ENCODE measurements around the gene ITSN1. TPM values are rescaled to one million over a fixed set of nuclear protein-coding genes. Genes with fewer than 3 reads are reported as not detected.

The ITSN1 gene
- polyA plus RNA-seq, 3 donors = 6.8 to 114 (median 40.2) TPM

DNA sequence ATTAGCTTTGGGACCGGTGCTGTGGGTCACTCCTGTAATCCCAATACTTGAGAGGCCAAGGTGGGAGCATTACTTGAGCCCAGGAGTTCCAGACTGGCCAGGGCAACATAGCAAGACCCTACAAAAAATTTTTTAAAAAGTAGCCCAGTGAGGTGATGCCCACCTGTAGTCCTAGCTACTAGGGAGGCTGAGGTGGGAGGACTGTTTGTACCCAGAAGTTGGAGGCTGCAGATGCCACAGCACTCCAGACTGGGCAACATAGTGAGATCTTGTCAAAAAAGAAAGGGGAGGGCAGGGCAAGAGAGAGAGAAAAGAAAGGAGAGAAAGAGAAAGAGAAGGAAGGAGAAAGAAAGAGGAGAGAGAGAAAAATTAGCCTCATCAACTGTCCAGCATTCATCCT lies 6.3 kb downstream of the ITSN1 start:
- WGBS, 3 donors = 97 to 100% (median 97%) methylated on average over 1 of the region's 1 CpG
- H3K27ac ChIP-seq (ENCODE audit: low read depth, low read length) = no peak overlapping the region

DNA sequence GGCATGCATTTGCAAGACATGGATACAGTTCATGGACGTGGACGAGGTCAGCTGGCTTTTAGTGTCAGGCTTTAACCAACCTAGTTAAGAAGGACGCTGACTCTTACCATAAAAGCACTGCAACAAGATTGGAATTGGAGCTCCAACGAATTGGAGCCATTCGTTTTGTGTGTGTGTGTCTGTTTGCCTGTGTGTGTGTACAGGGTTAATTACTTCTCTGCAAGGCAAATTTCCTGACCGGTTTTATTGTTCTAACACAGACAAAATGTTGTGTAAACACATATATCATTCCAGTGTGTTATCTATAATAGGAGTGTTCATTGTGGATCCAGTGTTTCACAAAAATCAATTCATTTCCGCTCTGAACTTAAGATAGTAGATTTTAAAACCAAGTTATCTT lies 7.9 kb downstream of the ITSN1 start:
- no peak overlapping the region for H3K27ac ChIP-seq (ENCODE audit: low read depth, low read length)
- WGBS, 3 donors = 31 to 80% (median 68%) methylated on average over 7 of the region's 7 CpGs

DNA sequence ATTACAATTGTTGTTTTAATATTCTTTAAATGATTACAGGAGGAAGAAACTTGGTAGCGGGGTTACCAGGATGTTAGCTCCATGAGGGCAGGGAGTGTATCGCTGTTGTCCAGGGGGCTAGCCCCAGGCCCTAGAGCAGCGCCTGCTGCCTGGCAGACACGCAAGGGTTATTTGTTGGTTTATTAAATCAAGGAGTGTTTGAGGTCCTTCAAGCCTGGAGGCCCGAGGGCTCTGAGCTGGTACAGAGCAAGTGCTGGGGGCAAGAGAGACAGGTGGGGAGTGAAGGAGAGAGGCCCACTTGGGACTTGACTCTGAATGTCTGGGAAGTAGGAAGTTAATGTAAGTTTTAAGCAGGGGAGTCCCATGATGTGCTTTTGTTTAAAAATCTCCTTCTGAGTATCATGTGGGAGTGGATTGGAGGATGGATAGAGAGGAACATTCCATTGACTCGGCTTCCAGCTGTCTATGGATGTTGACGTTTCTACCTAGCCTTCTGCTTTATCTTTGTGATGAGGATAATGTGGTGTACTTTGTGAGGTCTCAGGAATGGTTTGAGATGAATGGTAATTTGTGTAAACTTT lies 8.7 kb downstream of the ITSN1 start:
- no peak overlapping the region for H3K27ac ChIP-seq (ENCODE audit: low read depth, low read length)
- 80 to 86% (median 82%) methylated on average over 7 of the region's 7 CpGs for WGBS, 3 donors

DNA sequence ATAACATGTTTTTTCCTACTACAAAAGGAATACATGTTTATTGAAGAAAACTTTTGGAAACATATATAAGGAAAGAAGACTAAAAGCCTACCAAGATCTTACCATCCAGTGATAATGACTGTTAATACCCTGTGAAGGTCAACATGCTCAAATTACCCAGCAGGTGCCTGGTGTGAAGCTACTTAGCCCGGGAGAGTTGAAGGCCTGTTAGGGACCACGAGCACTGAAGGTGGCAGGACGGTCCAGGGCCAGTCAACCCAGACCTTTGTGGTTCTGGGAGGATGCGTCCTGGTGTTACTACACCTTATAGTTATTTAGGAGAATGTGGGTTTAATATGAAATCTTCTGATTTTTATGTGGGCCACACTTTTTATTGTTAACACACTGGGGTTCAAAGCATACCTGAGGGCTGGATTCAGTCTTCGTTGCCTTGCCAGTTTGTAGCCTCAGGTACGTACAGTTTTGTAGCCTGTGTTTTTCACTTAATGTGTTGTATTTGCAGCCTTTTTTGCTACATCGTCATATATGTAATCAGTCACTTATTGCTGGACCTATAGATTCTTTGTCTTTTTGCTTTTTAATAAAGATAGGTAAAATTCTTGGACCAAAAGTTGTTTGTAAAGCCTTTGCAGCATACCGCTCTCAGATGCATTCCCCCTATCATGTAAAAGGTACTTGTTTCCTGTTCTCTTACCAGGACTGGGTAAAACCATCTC lies 9.8 kb downstream of the ITSN1 start:
- 90 to 92% (median 91%) methylated on average over 8 of the region's 8 CpGs for WGBS, 3 donors
- no peak overlapping the region for H3K27ac ChIP-seq (ENCODE audit: low read depth, low read length)

DNA sequence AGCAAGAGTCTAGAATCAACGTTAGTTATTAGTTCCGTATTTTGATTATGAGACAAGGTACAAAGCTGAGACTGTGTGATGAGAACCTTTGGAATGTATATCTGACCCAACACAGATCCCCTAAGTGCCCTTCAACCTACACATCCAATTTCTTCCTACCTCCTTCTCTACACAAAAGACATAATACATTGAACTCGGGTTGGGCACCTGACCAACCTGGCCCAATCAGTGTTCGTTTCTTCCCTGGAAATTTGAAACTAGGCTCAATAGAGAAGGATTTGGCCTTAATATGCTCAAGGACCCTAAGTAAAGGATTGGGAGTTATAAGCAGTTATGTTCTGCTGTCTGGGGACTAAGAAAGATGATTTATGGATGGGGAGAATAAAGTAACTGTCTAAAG lies 12.1 kb downstream of the ITSN1 start:
- 87 to 92% (median 88%) methylated on average over 4 of the region's 4 CpGs for WGBS, 3 donors
- H3K27ac ChIP-seq (ENCODE audit: low read depth, low read length) = no peak overlapping the region

DNA sequence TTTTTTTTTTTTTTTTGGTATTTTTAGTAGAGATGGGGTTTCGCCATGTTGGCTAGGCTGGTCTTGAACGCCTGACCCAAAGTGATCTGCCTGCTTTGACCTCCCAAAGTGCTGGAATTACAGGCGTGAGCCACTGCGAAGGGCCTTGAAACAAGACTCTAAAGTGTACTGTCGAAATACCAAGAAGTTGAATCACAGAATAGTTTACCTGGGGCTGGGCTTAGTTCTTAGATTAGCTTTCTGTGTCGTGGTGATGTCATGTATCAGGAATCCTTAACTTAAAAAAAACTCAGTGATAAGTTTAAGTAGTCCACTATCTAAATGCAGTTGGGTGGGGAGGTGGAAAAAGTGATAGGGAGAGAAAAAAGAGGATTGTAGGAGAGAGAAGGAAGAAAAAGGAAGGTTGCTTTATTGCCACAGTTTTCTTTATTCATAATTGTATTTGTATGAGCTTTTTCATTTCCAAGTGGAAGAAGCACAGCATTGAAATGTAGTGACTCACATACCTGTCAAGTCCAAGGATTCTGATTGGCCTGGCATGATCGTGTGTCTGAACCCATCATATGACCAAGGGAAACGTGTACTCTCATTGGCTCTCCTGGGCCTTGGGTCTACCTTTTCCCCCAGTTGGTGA lies 13.4 kb downstream of the ITSN1 start:
- 53 to 76% (median 71%) methylated on average over 8 of the region's 8 CpGs for WGBS, 3 donors

DNA sequence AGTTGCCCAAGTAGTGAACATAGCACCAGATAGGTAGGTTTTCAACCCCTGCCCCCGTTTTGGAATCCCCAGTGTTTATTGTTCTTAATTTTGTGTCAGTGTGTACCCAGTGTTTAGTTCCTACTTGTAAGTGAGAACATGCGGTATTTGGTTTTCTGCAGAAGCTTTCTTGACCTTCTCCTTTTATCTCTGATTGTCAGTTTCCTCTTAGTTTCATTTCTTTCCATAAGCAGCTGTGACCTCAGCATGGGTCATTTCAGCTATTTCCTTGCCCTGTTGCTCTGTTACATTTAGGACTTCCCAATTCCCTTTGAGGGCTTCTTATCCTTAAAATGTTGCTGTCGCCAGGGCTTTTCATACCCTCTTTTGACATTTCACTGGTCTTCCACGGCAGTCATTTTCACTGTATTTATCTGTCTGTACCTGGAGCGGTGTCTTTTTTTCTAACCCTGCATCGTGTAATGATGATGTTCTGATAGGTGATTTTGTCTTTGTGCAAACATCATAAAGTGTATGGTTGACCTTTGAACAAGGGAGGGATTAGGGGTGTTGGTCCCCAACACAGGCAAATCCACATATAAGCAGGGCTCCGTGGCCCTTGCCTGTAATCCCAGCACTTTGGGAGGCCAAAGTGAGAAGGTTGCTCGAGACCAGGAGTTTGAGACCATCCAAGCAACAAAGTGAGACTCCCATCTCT lies 15.0 kb downstream of the ITSN1 start:
- H3K27ac ChIP-seq (ENCODE audit: low read depth, low read length) = no peak overlapping the region
- 49 to 68% (median 54%) methylated on average over 8 of the region's 8 CpGs for WGBS, 3 donors

More for the DNA sequence above, 13.4 kb downstream of the ITSN1 start:
- H3K27ac ChIP-seq (ENCODE audit: low read depth, low read length) = no peak overlapping the region

DNA sequence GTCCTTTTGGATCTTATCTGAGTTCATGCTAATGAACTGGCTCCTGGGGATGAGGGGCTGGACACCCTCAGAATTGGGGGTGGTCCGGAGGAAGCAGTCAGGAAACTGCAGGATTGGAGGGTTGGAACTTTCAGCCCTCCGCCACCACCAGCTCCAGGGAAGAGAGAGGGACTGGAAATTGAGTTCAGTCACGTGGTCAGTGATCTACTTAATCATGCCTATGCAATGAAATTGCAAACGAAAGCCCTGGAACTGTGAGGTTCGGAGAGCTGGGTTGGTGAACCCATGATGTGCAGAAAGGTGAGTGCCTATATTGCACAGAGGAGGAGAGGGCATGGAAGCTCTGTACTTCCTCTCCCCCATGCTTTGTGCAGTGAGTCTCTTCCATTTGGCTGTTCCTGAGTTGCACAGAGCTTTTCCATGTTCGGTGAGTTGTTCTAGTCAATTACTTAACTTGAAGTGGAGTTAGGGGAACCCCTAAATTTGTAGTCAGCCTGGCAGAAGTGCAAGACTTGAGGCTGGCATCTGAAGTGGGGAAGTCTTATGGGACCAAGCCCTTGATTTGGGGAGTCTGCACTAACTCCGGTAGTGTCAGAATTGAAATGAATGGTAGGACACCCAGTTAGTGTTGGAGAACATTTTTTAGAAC lies 16.7 kb downstream of the ITSN1 start:
- no peak overlapping the region for H3K27ac ChIP-seq (ENCODE audit: low read depth, low read length)
- WGBS, 3 donors = 89 to 90% (median 89%) methylated on average over 7 of the region's 7 CpGs

DNA sequence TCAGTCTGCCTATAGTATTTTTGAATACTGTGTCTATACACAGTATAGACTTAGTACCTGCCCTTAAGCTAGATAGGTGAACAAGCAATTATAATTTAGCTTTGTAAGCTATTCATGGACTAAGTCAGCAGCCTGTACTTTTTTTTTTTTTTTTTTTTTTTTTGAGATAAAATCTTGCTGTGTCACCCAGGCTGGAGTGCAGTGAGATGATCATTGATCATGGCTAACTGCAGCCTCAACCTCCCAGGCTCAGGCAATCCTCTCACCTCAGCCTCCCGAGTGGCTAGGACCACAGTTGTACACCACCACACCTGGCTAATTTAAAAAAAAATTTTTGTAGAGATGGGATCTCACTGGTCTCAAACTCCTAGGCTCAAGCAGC lies 17.3 kb downstream of the ITSN1 start:
- H3K27ac ChIP-seq (ENCODE audit: low read depth, low read length) = no peak overlapping the region
- 84 to 100% (median 89%) methylated on average over 1 of the region's 1 CpG for WGBS, 3 donors

DNA sequence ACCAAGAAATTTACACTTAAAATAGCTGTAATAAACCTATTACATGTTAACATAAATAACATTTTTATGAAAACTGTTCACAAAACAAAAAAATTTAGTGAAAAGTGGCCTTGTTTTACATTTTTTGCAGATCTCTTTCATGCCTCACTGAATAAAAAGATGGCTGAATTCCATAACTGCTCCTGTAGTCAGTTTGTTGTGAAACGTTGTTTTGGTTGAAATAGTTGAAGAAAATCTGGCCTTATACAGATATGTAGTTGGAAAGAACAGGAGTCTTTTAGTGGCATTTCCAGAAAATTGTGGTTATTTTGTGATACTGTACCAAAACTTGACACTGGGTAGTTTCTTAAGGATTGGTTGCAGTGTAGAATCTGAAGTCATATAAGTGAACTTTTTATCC lies 18.1 kb downstream of the ITSN1 start:
- no peak overlapping the region for H3K27ac ChIP-seq (ENCODE audit: low read depth, low read length)
- WGBS, 3 donors = 45 to 68% (median 63%) methylated on average over 1 of the region's 1 CpG

DNA sequence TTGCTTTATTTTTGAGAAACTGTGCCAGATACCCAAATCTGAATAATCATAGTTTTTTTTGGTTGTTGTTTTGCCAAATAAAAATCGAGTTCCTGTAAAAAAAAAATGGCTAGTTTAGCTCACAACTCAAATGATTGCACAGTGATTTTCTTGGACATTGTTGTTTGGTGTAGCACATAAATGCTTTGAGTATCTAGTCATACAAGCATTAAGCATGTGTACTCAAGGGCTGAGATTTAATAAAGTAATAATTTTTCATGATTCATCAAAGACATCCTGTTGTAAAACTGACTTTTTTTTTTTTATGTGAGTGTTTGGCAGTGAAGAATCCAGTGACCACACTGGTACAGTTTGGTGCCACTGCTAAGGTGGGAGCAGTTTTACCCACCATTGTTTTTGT lies 18.8 kb downstream of the ITSN1 start:
- no peak overlapping the region for H3K27ac ChIP-seq (ENCODE audit: low read depth, low read length)
- WGBS, 3 donors = 76 to 92% (median 85%) methylated on average over 1 of the region's 1 CpG

DNA sequence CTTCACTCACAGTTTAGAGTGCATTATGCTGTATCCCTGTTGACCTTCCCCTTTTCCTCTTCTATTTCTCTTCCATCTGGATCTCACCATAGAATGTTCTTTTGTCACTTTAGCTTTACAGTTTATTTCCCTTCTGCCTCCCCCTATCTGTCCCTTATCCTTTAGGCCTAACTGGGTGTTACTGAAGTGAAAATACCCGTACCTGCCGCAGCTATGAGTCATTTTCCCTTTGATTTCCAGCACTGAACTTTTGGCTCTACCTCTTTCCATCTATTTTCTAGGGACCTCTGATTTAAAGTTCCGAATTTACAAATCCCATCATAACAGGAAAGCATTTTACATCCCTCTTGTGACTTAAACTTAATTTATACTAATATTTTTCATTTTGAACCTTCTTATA lies 19.7 kb downstream of the ITSN1 start:
- H3K27ac ChIP-seq (ENCODE audit: low read depth, low read length) = no peak overlapping the region
- WGBS, 3 donors = 85 to 89% (median 87%) methylated on average over 3 of the region's 3 CpGs

DNA sequence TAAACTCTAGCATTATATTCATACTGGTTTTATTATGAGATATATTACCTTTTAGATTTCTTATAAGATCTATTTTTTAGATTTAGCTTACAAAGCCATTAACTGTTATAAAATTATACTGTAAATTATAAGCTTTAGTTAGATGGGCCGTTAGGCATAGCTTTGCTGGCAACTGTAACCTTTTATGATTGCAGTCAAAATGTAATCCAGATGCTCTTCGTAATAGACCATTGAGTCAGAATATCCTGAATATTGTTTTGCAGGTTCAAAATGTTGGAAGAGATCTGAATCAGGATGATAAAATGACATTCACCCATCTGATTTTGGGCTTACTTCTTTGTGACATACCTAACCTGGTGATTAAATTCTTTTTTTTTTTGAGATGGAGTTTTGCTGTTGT lies 20.9 kb downstream of the ITSN1 start:
- 72 to 92% (median 83%) methylated on average over 2 of the region's 2 CpGs for WGBS, 3 donors
- H3K27ac ChIP-seq (ENCODE audit: low read depth, low read length) = no peak overlapping the region

DNA sequence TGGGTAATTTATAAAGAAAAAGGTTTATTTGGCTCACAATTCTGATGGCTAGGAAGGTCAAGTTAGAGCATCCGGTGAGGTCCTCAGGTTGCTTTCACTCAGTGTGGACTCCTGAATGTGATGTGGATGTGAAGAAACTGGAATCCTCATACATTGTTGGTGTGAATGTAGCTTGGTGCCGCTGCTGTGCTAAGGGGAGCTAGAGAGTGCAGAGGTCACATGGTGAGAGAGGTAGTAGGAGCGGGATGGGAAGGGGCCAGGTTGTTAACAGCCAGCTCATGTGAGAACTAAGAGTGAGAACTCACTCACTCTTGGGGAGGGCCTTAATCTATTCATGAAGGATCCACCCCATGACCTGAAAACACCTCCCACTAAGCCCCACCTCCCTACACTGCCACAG lies 21.8 kb downstream of the ITSN1 start:
- WGBS, 3 donors = 96 to 97% (median 96%) methylated on average over 3 of the region's 3 CpGs
- no peak overlapping the region for H3K27ac ChIP-seq (ENCODE audit: low read depth, low read length)

DNA sequence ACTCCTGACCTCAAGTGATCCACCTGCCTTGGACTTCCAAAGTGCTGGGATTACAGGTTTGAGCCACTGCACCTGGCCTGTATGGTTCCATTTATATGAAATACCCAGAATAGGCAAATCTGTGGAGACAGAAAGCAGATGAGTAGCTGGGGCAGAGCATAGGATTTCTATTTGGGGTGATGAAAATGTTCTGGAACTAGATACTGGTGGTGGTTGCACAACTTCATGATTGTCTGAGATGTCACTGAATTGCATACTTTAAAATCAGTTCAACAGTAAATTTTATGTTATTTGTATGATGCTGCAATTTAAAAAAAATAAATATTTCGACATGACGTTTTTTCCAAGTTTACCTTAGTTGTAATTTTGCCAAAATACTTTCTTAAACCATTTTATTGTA lies 23.9 kb downstream of the ITSN1 start:
- H3K27ac ChIP-seq (ENCODE audit: low read depth, low read length) = no peak overlapping the region
- 77 to 88% (median 81%) methylated on average over 2 of the region's 2 CpGs for WGBS, 3 donors

DNA sequence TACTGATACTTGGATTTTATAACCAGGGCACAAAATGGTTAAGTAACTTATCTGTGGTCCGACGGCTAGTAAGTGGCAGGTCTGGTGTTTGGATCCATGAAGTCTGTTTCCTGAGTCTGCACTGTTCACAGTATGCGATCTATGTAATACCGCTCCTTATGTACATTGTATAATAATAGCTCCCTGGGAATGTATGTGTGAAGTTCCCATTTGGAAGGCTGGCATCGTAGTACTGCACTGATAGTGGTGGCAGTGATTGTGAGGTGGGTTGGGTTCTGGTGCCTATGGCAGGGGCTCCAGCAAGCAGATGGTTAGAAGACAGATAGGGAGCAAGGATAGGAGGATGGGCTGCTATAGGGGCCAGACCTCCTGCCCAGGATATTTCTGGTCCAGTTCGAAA lies 25.3 kb downstream of the ITSN1 start:
- 58 to 86% (median 78%) methylated on average over 6 of the region's 6 CpGs for WGBS, 3 donors
- no peak overlapping the region for H3K27ac ChIP-seq (ENCODE audit: low read depth, low read length)

DNA sequence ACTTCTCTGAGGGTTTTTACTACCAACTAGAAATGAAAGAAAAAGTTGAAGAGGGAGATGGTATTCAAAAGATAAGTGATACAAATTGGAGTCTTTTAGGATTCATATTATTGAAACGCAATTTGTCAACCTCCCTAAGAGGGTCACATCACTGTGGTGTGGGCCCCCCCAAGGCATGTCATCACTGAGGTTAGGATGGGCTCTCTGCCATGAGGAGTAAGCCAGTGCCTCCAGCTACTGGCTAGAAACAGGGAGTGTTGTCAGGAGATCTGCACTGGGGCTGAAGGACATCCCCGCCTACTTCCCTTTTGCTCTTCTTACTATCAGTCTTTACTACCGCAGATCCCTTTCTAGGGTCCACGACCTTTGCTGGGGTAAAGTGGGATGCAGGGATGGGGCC lies 25.9 kb downstream of the ITSN1 start:
- 55 to 79% (median 62%) methylated on average over 4 of the region's 4 CpGs for WGBS, 3 donors
- no peak overlapping the region for H3K27ac ChIP-seq (ENCODE audit: low read depth, low read length)

DNA sequence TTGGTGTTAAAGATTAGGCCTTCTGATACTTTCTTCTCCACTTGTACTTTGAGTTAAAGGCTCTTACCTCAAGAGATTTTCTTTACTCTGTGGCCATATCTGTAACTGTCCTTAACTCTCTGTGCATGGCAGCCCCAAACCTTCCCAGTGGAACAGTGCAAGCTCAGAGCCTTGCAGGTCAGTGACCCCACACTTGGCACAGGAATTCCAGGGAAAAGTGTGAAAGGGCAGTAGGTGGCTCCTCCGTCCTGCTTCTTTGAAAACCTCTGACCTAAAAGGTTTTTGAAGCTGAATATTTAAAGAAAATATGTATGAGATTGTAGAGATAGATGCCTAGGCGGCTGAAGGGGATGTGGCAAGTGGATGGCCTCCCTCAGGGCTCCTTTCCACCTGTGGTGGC lies 26.3 kb downstream of the ITSN1 start:
- no peak overlapping the region for H3K27ac ChIP-seq (ENCODE audit: low read depth, low read length)
- WGBS, 3 donors = 84 to 91% (median 89%) methylated on average over 2 of the region's 2 CpGs
